ENCODE results near the gene GNA14. TPM values are rescaled to one million over a fixed set of nuclear protein-coding genes. Genes with fewer than 3 reads are reported as not detected.

GNA14 gene
- total and polyA plus RNA-seq, 8 donors, result 4.3 to 12.8 (median 10.1) TPM

GRCh38 chr9:77472646-77473045 is 175.5 kb downstream of the GNA14 start:
- no peaks in the 10 kb centered on the region for H3K4me1 ChIP-seq
- ATAC-seq (no peak), DNase-seq (no peak)
- H3K9me3 ChIP-seq, result peaks cover 0 to 15% of the 10 kb centered on the region in 2 donors
- H3K27ac ChIP-seq, result no peak overlapping the region
- no peaks in the 10 kb centered on the region for H3K27me3 ChIP-seq
- no peak overlapping the region for H3K4me3 ChIP-seq
- intact Hi-C loops (cut with DNase I), result no loop called here
- no peaks in the 10 kb centered on the region for H3K36me3 ChIP-seq
- TF ChIP-seq CTCF (IDR thresholded peaks at IDR 0.05), result no peak

- no peak overlapping the region for H3K4me3 ChIP-seq
These were observed 176.6 kb downstream of the GNA14 start for GRCh38 chr9:77471572-77471971.

GRCh38 chr9:77469515-77470231 is 178.4 kb downstream of the GNA14 start:
- ATAC-seq (no peak), DNase-seq (no peak)
- Histone ChIP-seq H3K27me3 (no peaks in the 10 kb centered on the region), H3K9me3 (peaks cover 0 to 15% of the 10 kb centered on the region in 2 donors), H3K27ac (no peak overlapping the region), H3K36me3 (no peaks in the 10 kb centered on the region), H3K4me3 (no peak overlapping the region), H3K4me1 (no peaks in the 10 kb centered on the region)
- TF ChIP-seq CTCF (IDR thresholded peaks at IDR 0.05), result no peak
- intact Hi-C loops (cut with DNase I), result no loop called here

More at GRCh38 chr9:77471572-77471971, 176.6 kb downstream of the GNA14 start:
- H3K27ac ChIP-seq, result no peak overlapping the region
- H3K27me3 ChIP-seq, result no peaks in the 10 kb centered on the region
- intact Hi-C loops (cut with DNase I), result no loop called here
- peaks cover 0 to 15% of the 10 kb centered on the region in 2 donors for H3K9me3 ChIP-seq
- no peak for TF ChIP-seq CTCF (IDR thresholded peaks at IDR 0.05)
- ATAC-seq (no peak), DNase-seq (no peak)
- H3K36me3 ChIP-seq, result no peaks in the 10 kb centered on the region
- H3K4me1 ChIP-seq, result no peaks in the 10 kb centered on the region

GRCh38 chr9:77464661-77465060 is 183.5 kb downstream of the GNA14 start:
- intact Hi-C loops (cut with DNase I), result no loop called here
- Histone ChIP-seq H3K36me3 (no peaks in the 10 kb centered on the region), H3K4me3 (no peak overlapping the region), H3K9me3 (no peaks in the 10 kb centered on the region), H3K27me3 (no peaks in the 10 kb centered on the region), H3K4me1 (no peaks in the 10 kb centered on the region), H3K27ac (no peak overlapping the region)
- no peak for TF ChIP-seq CTCF (IDR thresholded peaks at IDR 0.05)
- ATAC-seq (no peak), DNase-seq (no peak)

GRCh38 chr9:77463151-77463550 is 185.0 kb downstream of the GNA14 start:
- H3K36me3 ChIP-seq, result no peaks in the 10 kb centered on the region
- H3K27ac ChIP-seq, result no peak overlapping the region
- no peak for TF ChIP-seq CTCF (IDR thresholded peaks at IDR 0.05)
- DNase-seq (peak in 2 of 4 donors; percentile 39 to 57), ATAC-seq (no peak)
- no peaks in the 10 kb centered on the region for H3K27me3 ChIP-seq
- no peak overlapping the region for H3K4me3 ChIP-seq
- H3K9me3 ChIP-seq, result no peaks in the 10 kb centered on the region
- intact Hi-C loops (cut with DNase I), result no loop called here
- peaks cover 0 to 1% of the 10 kb centered on the region in 2 donors for H3K4me1 ChIP-seq
